PC-3 (cell line): ENCODE measurements around the gene NUDT7. TPM values are rescaled to one million over a fixed set of nuclear protein-coding genes. Genes with fewer than 3 reads are reported as not detected.

ENCODE experiments used
- ATAC-seq: fragments of 200-7000 bp; cut with Tn5 transposase; 2 replicates; pipeline ENCODE4 v1.9.1; 2020; ENCODE audit warnings: mild to moderate bottlenecking, moderate library complexity
- BruUV-seq: library from RNA; stranded (reverse); fragments of 400-500 nt; replicated peaks from 2 replicates; lab custom pipeline; 2021; lab: Mats Ljungman, UMichigan
- CTCF ChIA-PET: fragments of 300-600 bp; sonication (Branson Sonifier 250); formaldehyde crosslinking; loops from one replicate; lab custom pipeline; 2022; ENCODE audit warnings: antibody characterized with exemption; lab: Charles Lee
- POLR2A ChIA-PET: fragments of 300-600 bp; sonication (Branson Sonifier 250); formaldehyde crosslinking; loops from one replicate; lab custom pipeline; 2022; ENCODE audit warnings: antibody characterized with exemption; ENCODE audit not compliant: unreplicated experiment; lab: Charles Lee
- DNase-seq: peaks from one replicate; pipeline ENCODE4 v3.0.0-alpha.2; 2015
- H2AFZ ChIP-seq: fragments of 300-600 bp; sonication (generic); 2 replicates; pipeline ENCODE4 v1.6.0; 2016; ENCODE audit warnings: antibody characterized with exemption, low read length
- H3F3A ChIP-seq: fragments of 300-600 bp; sonication (generic); one replicate; pipeline ENCODE4 v1.6.0; 2017; ENCODE audit warnings: antibody characterized with exemption, low read length, control low read depth, mild to moderate bottlenecking; ENCODE audit not compliant: unreplicated experiment
- H3K27ac ChIP-seq: fragments of 300-600 bp; sonication (generic); 2 replicates; pipeline ENCODE4 v1.5.1; 2016; ENCODE audit warnings: mild to moderate bottlenecking, low read length
- H3K27me3 ChIP-seq: fragments of 300-600 bp; sonication (generic); 2 replicates; pipeline ENCODE4 v1.6.1; 2016; ENCODE audit warnings: low read length, mixed read lengths
- H3K36me3 ChIP-seq: fragments of 300-600 bp; sonication (generic); 2 replicates; pipeline ENCODE4 v1.6.1; 2016; ENCODE audit warnings: low read depth, mixed run types, low read length, mixed read lengths
- H3K4me1 ChIP-seq: fragments of 300-600 bp; sonication (generic); 2 replicates; pipeline ENCODE4 v1.5.1; 2016; ENCODE audit warnings: low read length; ENCODE audit not compliant: insufficient read depth
- H3K4me2 ChIP-seq: fragments of 300-600 bp; sonication (generic); 2 replicates; pipeline ENCODE4 v1.6.0; 2016; ENCODE audit warnings: low read length
- H3K4me3 ChIP-seq: fragments of 300-600 bp; sonication (generic); 2 replicates; pipeline ENCODE4 v1.5.1; 2016; ENCODE audit warnings: mild to moderate bottlenecking, low read length, mixed read lengths
- H3K79me2 ChIP-seq: fragments of 300-600 bp; sonication (generic); 2 replicates; pipeline ENCODE4 v1.6.1; 2017; ENCODE audit warnings: low read length, mixed read lengths
- H3K9ac ChIP-seq: fragments of 300-600 bp; sonication (generic); 2 replicates; pipeline ENCODE4 v1.6.0; 2016; ENCODE audit warnings: mild to moderate bottlenecking, low read length
- H3K9me2 ChIP-seq: fragments of 300-600 bp; sonication (generic); replicated peaks from 2 replicates; pipeline ENCODE4 v1.6.1; 2016; ENCODE audit warnings: mixed run types, low read length, mixed read lengths
- H3K9me3 ChIP-seq: fragments of 300-600 bp; sonication (generic); 2 replicates; pipeline ENCODE4 v1.6.1; 2016; ENCODE audit warnings: low read length, mixed read lengths
- H4K20me1 ChIP-seq: fragments of 300-600 bp; sonication (generic); 2 replicates; pipeline ENCODE4 v1.6.1; 2016; ENCODE audit warnings: low read length, mixed read lengths
- CTCF ChIP-seq: fragments of 300-600 bp; sonication (generic); conservative IDR thresholded peaks from 2 replicates; pipeline ENCODE4 v1.5.1; 2017; ENCODE audit warnings: antibody characterized with exemption, low read depth, mild to moderate bottlenecking, low read length
- EZH2 ChIP-seq: fragments of 300-600 bp; sonication (generic); IDR thresholded peaks from one replicate; pipeline ENCODE4 v1.6.1; 2017; ENCODE audit warnings: antibody characterized with exemption, mild to moderate bottlenecking, low read length; ENCODE audit not compliant: unreplicated experiment
- EZH2phosphoT487 ChIP-seq: fragments of 300-600 bp; sonication (generic); IDR thresholded peaks from 2 replicates; pipeline ENCODE4 v1.6.1; 2018; ENCODE audit warnings: mild to moderate bottlenecking, antibody characterized with exemption, low read length, borderline replicate concordance
- intact Hi-C: fragments of 100-400 bp; cut with micrococcal nuclease; formaldehyde crosslinking; loops from 2 replicates; pipeline ENCODE4 v1.9.0; 2023
- total RNA-seq: library from RNA; depleted of rRNA; stranded (reverse); fragments of >200 nt; gene quantifications from 2 replicates; pipeline ENCODE4 v1.2.3, GENCODE V29; 2014

NUDT7 gene
- total RNA-seq, 1 experiment from 2014 or later: not detected

GRCh38 chr16:77767826-77768225 is 45.5 kb downstream of the NUDT7 start:
- POLR2A ChIA-PET: no interaction called here
- Histone ChIP-seq H3F3A (no peaks in the 10 kb centered on the region), H3K27me3 (no peaks in the 10 kb centered on the region), H3K4me2 (no peak overlapping the region), H3K27ac (no peak overlapping the region), H4K20me1 (no peaks in the 10 kb centered on the region), H3K4me3 (no peak overlapping the region), H2AFZ (no peak overlapping the region), H3K4me1 (no peaks in the 10 kb centered on the region), H3K9ac (no peak overlapping the region), H3K36me3 (no peaks in the 10 kb centered on the region), H3K79me2 (no peaks in the 10 kb centered on the region), H3K9me2 (no peaks in the 10 kb centered on the region), H3K9me3 (no peaks in the 10 kb centered on the region)
- no peak for DNase-seq
- intact Hi-C loops: no loop called here
- TF ChIP-seq EZH2phosphoT487 (no peak), EZH2 (no peak), CTCF (no peak)
- CTCF ChIA-PET: no interaction called here
- BruUV-seq: no TSS peak
- ATAC-seq: no peak

- ATAC-seq (no peak), DNase-seq (no peak)
- no TSS peak for BruUV-seq
- no peaks in the 10 kb centered on the region for H4K20me1 ChIP-seq
- no peaks in the 10 kb centered on the region for H3F3A ChIP-seq
- no peaks in the 10 kb centered on the region for H3K79me2 ChIP-seq
- TF ChIP-seq EZH2: no peak
- TF ChIP-seq CTCF: no peak
- no peak for TF ChIP-seq EZH2phosphoT487
- no peak overlapping the region for H2AFZ ChIP-seq
- intact Hi-C loops: no loop called here
- ChIA-PET CTCF (no interaction called here), POLR2A (no interaction called here)
- no peak overlapping the region for H3K27ac ChIP-seq
- H3K9me2 ChIP-seq: no peaks in the 10 kb centered on the region
- no peaks in the 10 kb centered on the region for H3K9me3 ChIP-seq
- H3K4me2 ChIP-seq: no peak overlapping the region
- H3K36me3 ChIP-seq: no peaks in the 10 kb centered on the region
- no peak overlapping the region for H3K4me3 ChIP-seq
- H3K9ac ChIP-seq: no peak overlapping the region
- no peaks in the 10 kb centered on the region for H3K4me1 ChIP-seq
- H3K27me3 ChIP-seq: no peaks in the 10 kb centered on the region
Measured at GRCh38 chr16:77775911-77776909, 53.9 kb downstream of the NUDT7 start.

GRCh38 chr16:77777745-77778144 is 55.4 kb downstream of the NUDT7 start:
- Histone ChIP-seq H3F3A (no peaks in the 10 kb centered on the region), H3K4me2 (no peak overlapping the region), H3K4me1 (no peaks in the 10 kb centered on the region), H3K9me2 (no peaks in the 10 kb centered on the region), H3K9ac (no peak overlapping the region), H3K79me2 (no peaks in the 10 kb centered on the region), H3K9me3 (no peaks in the 10 kb centered on the region), H2AFZ (no peak overlapping the region), H3K36me3 (no peaks in the 10 kb centered on the region), H3K27me3 (no peaks in the 10 kb centered on the region), H3K27ac (no peak overlapping the region), H3K4me3 (no peak overlapping the region), H4K20me1 (no peaks in the 10 kb centered on the region)
- DNase-seq (no peak), ATAC-seq (no peak)
- TF ChIP-seq CTCF (no peak), EZH2phosphoT487 (no peak), EZH2 (no peak)
- ChIA-PET CTCF (no interaction called here), POLR2A (no interaction called here)
- intact Hi-C loops: no loop called here
- BruUV-seq: no TSS peak
